ENCODE results near the gene GTF2F2. TPM values are rescaled to one million over a fixed set of nuclear protein-coding genes. Genes with fewer than 3 reads are reported as not detected.

GTF2F2 gene, protein sequence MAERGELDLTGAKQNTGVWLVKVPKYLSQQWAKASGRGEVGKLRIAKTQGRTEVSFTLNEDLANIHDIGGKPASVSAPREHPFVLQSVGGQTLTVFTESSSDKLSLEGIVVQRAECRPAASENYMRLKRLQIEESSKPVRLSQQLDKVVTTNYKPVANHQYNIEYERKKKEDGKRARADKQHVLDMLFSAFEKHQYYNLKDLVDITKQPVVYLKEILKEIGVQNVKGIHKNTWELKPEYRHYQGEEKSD
- 10 to 100 TPM; 24.5 to 35.0 (median 30.5) TPM for total RNA-seq

DNA sequence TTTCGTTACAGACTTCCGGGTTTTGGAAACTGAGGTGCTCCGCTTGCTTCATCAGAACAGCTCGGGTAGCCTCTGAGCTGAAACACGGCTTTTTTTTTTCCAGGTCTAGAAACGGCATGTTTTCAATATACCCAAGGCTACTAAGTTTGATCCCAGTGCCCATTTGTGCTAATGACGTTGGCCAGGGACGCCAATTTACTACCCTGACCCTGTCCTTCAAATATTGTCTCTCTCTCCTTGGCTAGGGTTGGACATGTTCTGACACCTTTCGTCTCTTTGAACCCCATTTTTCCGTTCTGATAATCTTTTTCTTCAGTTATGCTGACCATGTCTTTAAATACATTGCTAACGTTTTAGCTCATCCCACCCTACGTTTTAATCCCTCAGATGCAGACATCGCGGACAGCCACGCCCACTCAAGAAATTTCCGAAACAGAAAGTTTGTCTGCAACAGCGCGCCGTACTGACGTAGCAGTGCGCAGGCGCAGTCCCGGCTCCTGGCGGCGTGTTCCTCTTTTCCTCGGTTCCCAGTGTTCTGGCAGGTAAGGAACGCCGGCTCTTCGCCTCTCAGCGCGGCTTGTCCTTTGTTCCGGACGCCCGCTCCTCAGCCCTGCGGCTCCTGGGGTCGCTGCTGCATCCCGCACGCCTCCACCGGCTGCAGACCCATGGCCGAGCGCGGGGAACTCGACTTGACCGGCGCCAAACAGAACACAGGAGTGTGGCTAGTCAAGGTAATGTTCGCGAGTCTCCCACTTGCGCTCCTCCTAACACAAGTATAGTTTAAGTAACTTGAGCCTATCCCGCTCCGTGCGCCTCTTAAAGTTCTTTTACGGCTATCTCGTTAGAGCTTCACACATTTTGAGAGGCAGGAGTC lies at the start of gene GTF2F2:
Gene GTF2F2, plus strand, starts transcription at position 520 of the 874 bp plus-strand sequence. Its CDS starts 146 bp downstream, at position 666.
- H3K4me3 ChIP-seq: peak within 1 kb of the TSS; percentile 90
- TF ChIP-seq POLR2A (IDR thresholded peaks at IDR 0.05) (no peak), POLR2AphosphoS5 (IDR thresholded peaks at IDR 0.05) (peak in 1 of 3 donors; percentile 74)
- under 1% methylated on average over 43 of the region's 53 CpGs for WGBS
- peak; percentile 92 to 94 for DNase-seq (ENCODE audit: low spot score in 2 of 2)
- H3K27me3 ChIP-seq: no peaks in the 10 kb centered on the region
- no peaks in the 10 kb centered on the region for H3K9me3 ChIP-seq
- peak within 1 kb of the TSS; percentile 91 for H3K27ac ChIP-seq
- H3K4me1 ChIP-seq: peaks cover 27% of the 10 kb centered on the region
- H3K36me3 ChIP-seq: no peaks in the 10 kb centered on the region

DNA sequence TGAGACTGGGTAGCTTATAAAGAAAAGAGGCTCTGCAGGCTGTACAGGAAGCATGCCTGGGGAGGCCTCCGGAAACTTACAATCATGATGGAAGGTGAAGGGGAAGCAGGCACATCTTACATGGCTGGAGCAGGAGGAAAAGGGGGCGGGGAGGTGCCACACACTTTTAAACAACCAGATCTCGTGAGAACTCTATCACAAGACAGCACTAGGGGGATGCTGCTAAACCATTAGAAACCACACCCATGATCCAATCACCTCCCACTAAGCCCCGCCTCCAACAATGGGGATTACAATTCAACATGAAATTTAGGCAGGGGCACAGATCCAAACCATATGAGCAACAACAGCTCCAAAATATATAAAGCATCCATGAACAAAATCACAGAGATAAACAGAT lies 46.5 kb upstream of the GTF2F2 start:
- no peaks in the 10 kb centered on the region for H3K27me3 ChIP-seq
- DNase-seq (ENCODE audit: low spot score in 2 of 2): no peak
- H3K4me3 ChIP-seq: no peak overlapping the region
- WGBS: 77% methylated on average over 4 of the region's 4 CpGs
- no peaks in the 10 kb centered on the region for H3K4me1 ChIP-seq
- H3K9me3 ChIP-seq: no peaks in the 10 kb centered on the region
- TF ChIP-seq POLR2A (IDR thresholded peaks at IDR 0.05) (no peak), EP300 (IDR thresholded peaks at IDR 0.05) (no peak), POLR2AphosphoS5 (IDR thresholded peaks at IDR 0.05) (no peak)
- TF ChIP-seq, protein P1, sequence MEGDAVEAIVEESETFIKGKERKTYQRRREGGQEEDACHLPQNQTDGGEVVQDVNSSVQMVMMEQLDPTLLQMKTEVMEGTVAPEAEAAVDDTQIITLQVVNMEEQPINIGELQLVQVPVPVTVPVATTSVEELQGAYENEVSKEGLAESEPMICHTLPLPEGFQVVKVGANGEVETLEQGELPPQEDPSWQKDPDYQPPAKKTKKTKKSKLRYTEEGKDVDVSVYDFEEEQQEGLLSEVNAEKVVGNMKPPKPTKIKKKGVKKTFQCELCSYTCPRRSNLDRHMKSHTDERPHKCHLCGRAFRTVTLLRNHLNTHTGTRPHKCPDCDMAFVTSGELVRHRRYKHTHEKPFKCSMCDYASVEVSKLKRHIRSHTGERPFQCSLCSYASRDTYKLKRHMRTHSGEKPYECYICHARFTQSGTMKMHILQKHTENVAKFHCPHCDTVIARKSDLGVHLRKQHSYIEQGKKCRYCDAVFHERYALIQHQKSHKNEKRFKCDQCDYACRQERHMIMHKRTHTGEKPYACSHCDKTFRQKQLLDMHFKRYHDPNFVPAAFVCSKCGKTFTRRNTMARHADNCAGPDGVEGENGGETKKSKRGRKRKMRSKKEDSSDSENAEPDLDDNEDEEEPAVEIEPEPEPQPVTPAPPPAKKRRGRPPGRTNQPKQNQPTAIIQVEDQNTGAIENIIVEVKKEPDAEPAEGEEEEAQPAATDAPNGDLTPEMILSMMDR (IDR thresholded peaks at IDR 0.05): no peak
- H3K27ac ChIP-seq: no peak overlapping the region
- H3K36me3 ChIP-seq: no peaks in the 10 kb centered on the region

DNA sequence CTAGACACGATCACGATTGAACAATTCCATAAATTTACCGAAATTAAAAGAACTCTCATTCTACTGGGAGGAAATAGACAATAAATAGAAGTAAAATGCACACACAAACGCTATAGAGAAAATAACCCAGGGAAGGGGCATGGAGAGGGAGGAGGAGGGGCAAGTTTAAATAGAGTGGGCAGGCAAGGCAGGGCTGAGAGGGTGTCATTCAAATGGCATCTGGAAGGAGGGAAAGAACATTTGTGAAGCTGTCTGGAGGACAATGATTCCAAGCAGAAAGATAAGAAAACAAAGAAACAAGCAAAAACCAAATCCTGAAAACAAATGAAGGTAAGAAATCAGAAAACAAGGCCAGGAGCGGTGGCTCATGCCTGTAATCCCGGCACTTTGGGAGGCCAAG lies 45.6 kb upstream of the GTF2F2 start:
- 93% methylated on average over 6 of the region's 6 CpGs for WGBS
- TF ChIP-seq, protein P1 (IDR thresholded peaks at IDR 0.05): no peak
- no peak for TF ChIP-seq POLR2AphosphoS5 (IDR thresholded peaks at IDR 0.05)
- no peak for TF ChIP-seq POLR2A (IDR thresholded peaks at IDR 0.05)
- TF ChIP-seq EP300 (IDR thresholded peaks at IDR 0.05): no peak
- Histone ChIP-seq H3K27ac (no peak overlapping the region), H3K9me3 (no peaks in the 10 kb centered on the region), H3K4me3 (no peak overlapping the region), H3K36me3 (no peaks in the 10 kb centered on the region), H3K27me3 (no peaks in the 10 kb centered on the region), H3K4me1 (no peaks in the 10 kb centered on the region)
- DNase-seq (ENCODE audit: low spot score in 2 of 2): no peak

DNA sequence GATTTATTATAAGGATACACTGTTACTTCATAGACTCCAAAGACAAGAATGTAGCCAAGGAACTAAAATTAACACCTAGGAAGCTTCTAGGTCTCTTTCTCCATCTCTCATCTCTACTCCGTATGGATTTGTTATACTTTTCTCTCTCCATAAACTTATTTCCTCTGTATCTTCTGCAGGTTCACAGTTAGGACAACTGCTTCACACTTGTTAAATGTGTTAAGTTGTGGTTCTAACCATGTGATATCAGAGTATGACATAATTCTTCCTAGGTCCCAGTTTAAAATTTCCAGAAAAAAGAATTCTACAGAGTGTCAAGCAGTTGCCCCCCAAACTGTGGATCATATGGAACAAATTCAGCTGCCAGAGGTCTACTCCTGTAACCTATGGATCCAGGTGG lies 42.3 kb upstream of the GTF2F2 start:
- H3K4me3 ChIP-seq: no peak overlapping the region
- H3K36me3 ChIP-seq: no peaks in the 10 kb centered on the region
- H3K27ac ChIP-seq: no peak overlapping the region
- H3K27me3 ChIP-seq: no peaks in the 10 kb centered on the region
- TF ChIP-seq EP300 (IDR thresholded peaks at IDR 0.05) (no peak), POLR2A (IDR thresholded peaks at IDR 0.05) (no peak), POLR2AphosphoS5 (IDR thresholded peaks at IDR 0.05) (no peak)
- TF ChIP-seq, protein P1 (IDR thresholded peaks at IDR 0.05): no peak
- no peaks in the 10 kb centered on the region for H3K4me1 ChIP-seq
- whole genome bisulfite sequencing: 87% methylated on average over 1 of the region's 1 CpG
- no peaks in the 10 kb centered on the region for H3K9me3 ChIP-seq
- DNase-seq (ENCODE audit: low spot score in 2 of 2): no peak

DNA sequence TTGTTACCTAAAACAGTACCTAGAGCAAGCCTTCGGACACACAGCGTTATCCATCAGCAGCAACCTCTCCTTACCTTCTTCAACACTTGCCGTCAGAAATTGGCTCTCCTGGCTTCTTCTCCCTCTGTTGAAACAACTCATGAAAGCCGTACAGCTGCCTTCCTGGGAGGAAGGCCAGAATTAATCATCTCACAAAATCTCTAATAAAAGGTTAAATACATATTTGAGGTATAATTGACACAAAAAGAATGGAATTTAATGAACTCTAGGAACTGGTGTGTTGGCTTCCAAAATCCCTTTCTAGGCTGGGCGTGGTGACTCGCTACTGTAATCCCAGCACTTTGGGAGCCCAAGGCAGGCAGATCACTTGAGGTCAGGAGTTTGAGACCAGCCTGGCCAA lies 37.3 kb upstream of the GTF2F2 start:
- H3K27me3 ChIP-seq: no peaks in the 10 kb centered on the region
- no peak for DNase-seq (ENCODE audit: low spot score in 2 of 2)
- no peak overlapping the region for H3K4me3 ChIP-seq
- no peak overlapping the region for H3K27ac ChIP-seq
- no peaks in the 10 kb centered on the region for H3K36me3 ChIP-seq
- no peak for TF ChIP-seq EP300 (IDR thresholded peaks at IDR 0.05)
- TF ChIP-seq POLR2AphosphoS5 (IDR thresholded peaks at IDR 0.05): no peak
- TF ChIP-seq, protein P1 (IDR thresholded peaks at IDR 0.05): no peak
- TF ChIP-seq POLR2A (IDR thresholded peaks at IDR 0.05): no peak
- H3K9me3 ChIP-seq: no peaks in the 10 kb centered on the region
- H3K4me1 ChIP-seq: no peaks in the 10 kb centered on the region
- WGBS: 49% methylated on average over 6 of the region's 6 CpGs
